Measurements from ENCODE around the gene SESTD1. TPM values are rescaled to one million over a fixed set of nuclear protein-coding genes. Genes with fewer than 3 reads are reported as not detected.
A peak's percentile ranks its signal among the peaks of the same experiment; 100 is the strongest.

SESTD1 gene
- total RNA-seq, 1 donor from 2014 or later: 15.3 TPM

- peak; percentile 59 for DNase-seq (ENCODE audit: low read depth)
- H3K4me3 ChIP-seq (ENCODE audit: low read depth, low read length): peak overlapping the region; percentile 66
- H3K36me3 ChIP-seq (ENCODE audit: control insufficient read depth, insufficient read depth, low read length): no peaks in the 10 kb centered on the region
- no peak for TF ChIP-seq CTCF (IDR thresholded peaks at IDR 0.05; ENCODE audit: insufficient read depth, low read length, severe bottlenecking)
- H3K27me3 ChIP-seq (ENCODE audit: control insufficient read depth, insufficient read depth, low read length): no peaks in the 10 kb centered on the region
- FAIRE-seq: no peak
These were observed 925 bp downstream of the SESTD1 start for GRCh38 chr2:179263446-179264367.

DNA sequence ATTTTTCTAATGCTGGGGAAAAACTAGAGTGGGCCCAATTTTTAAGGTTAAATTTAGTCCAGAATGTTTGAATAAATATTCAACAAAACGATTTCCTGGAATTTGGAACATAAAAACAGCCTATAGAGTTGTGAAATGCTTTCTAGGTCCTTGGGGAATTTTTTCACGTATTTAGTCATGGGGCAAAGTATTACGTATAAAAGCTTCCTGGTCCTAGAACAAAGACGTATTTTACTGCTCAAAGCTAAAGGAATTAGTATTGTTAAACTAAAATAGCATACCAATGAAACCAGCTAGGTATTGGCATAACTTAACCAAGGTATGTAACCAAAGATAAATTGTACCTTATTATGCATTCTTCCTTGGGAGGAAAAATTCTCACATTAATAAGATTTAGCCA is 1.6 kb downstream of the SESTD1 start:
- H3K4me3 ChIP-seq (ENCODE audit: low read depth, low read length): peak overlapping the region; percentile 66
- no peak for TF ChIP-seq CTCF (IDR thresholded peaks at IDR 0.05; ENCODE audit: insufficient read depth, low read length, severe bottlenecking)
- FAIRE-seq (no peak), DNase-seq (ENCODE audit: low read depth) (peak; percentile 80)
- H3K36me3 ChIP-seq (ENCODE audit: control insufficient read depth, insufficient read depth, low read length): no peaks in the 10 kb centered on the region
- no peaks in the 10 kb centered on the region for H3K27me3 ChIP-seq (ENCODE audit: control insufficient read depth, insufficient read depth, low read length)

- TF ChIP-seq CTCF (IDR thresholded peaks at IDR 0.05; ENCODE audit: insufficient read depth, low read length, severe bottlenecking): no peak
- no peak for FAIRE-seq
These were observed 2.5 kb downstream of the SESTD1 start for GRCh38 chr2:179262077-179262660.

DNA sequence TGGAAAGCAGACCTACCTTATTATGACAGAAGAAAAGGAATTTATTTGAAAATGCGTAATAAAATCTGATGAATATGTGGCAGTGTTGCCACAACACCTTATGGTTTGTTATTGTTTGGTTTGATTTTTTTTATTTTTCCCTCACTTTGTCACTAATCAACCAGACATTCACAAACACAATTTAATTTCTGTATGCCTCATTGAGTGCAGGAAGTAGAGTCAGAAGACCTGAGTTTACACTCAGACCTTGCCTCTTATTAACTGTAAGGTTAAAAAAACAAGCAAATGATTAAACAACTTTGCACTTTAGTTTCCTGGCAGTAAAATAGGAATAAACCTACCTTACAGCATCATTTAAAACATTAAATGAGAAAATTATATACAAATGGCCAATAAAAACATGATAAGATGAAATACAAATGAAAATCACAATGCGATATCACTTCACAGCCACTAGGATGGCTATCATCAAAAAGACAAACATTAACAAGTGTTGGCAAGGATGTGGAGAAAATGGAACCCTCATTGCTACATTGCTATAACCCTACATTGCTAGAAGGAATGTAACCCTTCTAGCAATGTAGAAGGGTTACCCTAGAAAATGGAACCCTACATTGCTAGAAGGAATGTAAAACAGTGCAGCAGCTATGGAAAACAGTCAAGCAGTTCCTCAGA is 3.3 kb downstream of the SESTD1 start:
- DNase-seq (ENCODE audit: low read depth) (no peak), FAIRE-seq (no peak)
- Histone ChIP-seq H3K27me3 (ENCODE audit: control insufficient read depth, insufficient read depth, low read length) (no peaks in the 10 kb centered on the region), H3K36me3 (ENCODE audit: control insufficient read depth, insufficient read depth, low read length) (no peaks in the 10 kb centered on the region), H3K4me3 (ENCODE audit: low read depth, low read length) (no peak overlapping the region)
- TF ChIP-seq CTCF (IDR thresholded peaks at IDR 0.05; ENCODE audit: insufficient read depth, low read length, severe bottlenecking): no peak

More at GRCh38 chr2:179262077-179262660, 2.5 kb downstream of the SESTD1 start:
- no peak for DNase-seq (ENCODE audit: low read depth)
- Histone ChIP-seq H3K27me3 (ENCODE audit: control insufficient read depth, insufficient read depth, low read length) (no peaks in the 10 kb centered on the region), H3K36me3 (ENCODE audit: control insufficient read depth, insufficient read depth, low read length) (no peaks in the 10 kb centered on the region), H3K4me3 (ENCODE audit: low read depth, low read length) (no peak overlapping the region)

DNA sequence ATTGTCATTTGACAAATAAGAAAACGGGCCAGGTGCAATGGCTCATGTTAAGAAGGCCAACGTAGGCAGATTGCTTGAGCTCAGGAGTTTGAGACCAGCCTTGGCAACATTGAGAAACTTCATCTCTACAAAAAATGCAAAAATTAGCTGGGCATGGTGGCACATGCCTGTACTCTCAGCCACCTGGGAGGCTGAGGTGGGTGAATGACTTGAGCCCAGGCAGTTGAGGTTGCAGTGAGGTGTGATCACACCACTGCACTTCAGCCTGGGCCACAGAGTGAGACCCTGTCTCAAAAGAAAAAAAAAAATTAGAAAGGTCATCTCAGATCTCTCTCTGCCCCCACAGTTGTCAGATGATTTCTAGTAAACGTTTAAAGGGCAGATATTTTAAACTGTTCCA is 4.4 kb downstream of the SESTD1 start:
- DNase-seq (ENCODE audit: low read depth): peak; percentile 63
- no peak for TF ChIP-seq CTCF (IDR thresholded peaks at IDR 0.05; ENCODE audit: insufficient read depth, low read length, severe bottlenecking)
- H3K36me3 ChIP-seq (ENCODE audit: control insufficient read depth, insufficient read depth, low read length): no peaks in the 10 kb centered on the region
- no peak for FAIRE-seq
- H3K4me3 ChIP-seq (ENCODE audit: low read depth, low read length): no peak overlapping the region
- H3K27me3 ChIP-seq (ENCODE audit: control insufficient read depth, insufficient read depth, low read length): no peaks in the 10 kb centered on the region

Data from bronchial epithelial cell (primary cell).